Breast epithelium (tissue), 3 donors: Measurements from ENCODE around the gene NAV2.

Experiments used
- POLR2AphosphoS5 ChIP-seq, 3 donors: sonication (generic); formaldehyde crosslinking; IDR thresholded peaks; one replicate each; pipeline ENCODE4 v1.6.1; 2017; ENCODE audit warnings: antibody characterized with exemption in 3 of 3
- TF ChIP-seq, protein P1 (sequence below), 3 donors: fragments of 450-650 bp; IDR thresholded peaks; one replicate each; pipeline ENCODE4 v1.5.1; 2016 to 2017; ENCODE audit warnings: antibody characterized with exemption in 3 of 3, mild to moderate bottlenecking in 3 of 3, moderate library complexity in 3 of 3

DNA sequence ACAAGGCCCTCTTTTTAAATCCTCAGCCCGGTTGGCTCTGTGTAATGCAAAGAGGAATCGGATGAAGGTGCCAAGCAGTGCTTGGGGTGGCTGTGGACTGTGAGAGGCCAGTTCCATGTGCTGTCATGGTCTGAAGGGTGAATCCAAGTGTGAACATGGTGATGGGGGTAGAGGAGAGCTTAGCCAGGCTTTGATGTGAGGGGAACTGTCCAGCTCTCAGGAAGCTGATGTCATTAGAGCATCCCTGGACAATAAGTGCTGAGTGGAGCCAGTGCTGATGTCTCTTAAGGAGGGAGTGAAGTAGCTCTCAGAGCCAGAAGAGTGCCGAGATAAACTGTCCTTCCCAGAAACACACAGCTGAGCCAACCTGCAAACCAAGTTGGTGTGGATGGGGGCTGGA lies 53.6 kb downstream of the NAV2 start:
- no peak for TF ChIP-seq POLR2AphosphoS5 (IDR thresholded peaks at IDR 0.05)
- TF ChIP-seq, protein P1, sequence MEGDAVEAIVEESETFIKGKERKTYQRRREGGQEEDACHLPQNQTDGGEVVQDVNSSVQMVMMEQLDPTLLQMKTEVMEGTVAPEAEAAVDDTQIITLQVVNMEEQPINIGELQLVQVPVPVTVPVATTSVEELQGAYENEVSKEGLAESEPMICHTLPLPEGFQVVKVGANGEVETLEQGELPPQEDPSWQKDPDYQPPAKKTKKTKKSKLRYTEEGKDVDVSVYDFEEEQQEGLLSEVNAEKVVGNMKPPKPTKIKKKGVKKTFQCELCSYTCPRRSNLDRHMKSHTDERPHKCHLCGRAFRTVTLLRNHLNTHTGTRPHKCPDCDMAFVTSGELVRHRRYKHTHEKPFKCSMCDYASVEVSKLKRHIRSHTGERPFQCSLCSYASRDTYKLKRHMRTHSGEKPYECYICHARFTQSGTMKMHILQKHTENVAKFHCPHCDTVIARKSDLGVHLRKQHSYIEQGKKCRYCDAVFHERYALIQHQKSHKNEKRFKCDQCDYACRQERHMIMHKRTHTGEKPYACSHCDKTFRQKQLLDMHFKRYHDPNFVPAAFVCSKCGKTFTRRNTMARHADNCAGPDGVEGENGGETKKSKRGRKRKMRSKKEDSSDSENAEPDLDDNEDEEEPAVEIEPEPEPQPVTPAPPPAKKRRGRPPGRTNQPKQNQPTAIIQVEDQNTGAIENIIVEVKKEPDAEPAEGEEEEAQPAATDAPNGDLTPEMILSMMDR (IDR thresholded peaks at IDR 0.05) = no peak
